Activated T-cell treated with anti-CD3 and anti-CD28 coated beads, Interleukin-2, amount 50 U/mL, for 24 hours (primary cell): Measurements from ENCODE around the gene TMEM154.

Experiments used
- DNase-seq: peaks from one replicate; pipeline ENCODE4 v3.0.0-alpha.2; 2020
- H3K27ac Mint-ChIP-seq: 2 replicates; pipeline ENCODE4 v1.8.0; 2020; ENCODE audit warnings: mild to moderate bottlenecking, mixed read lengths
- H3K27me3 Mint-ChIP-seq: 2 replicates; pipeline ENCODE4 v1.8.0; 2020; ENCODE audit warnings: mixed read lengths
- H3K36me3 Mint-ChIP-seq: 2 replicates; pipeline ENCODE4 v1.8.0; 2020; ENCODE audit warnings: low read depth, mixed read lengths
- H3K4me1 Mint-ChIP-seq: 2 replicates; pipeline ENCODE4 v1.8.0; 2020; ENCODE audit warnings: low read depth, mixed read lengths
- H3K4me3 Mint-ChIP-seq: 2 replicates; pipeline ENCODE4 v1.8.0; 2020; ENCODE audit warnings: mild to moderate bottlenecking, moderate library complexity, mixed read lengths
- H3K9me3 Mint-ChIP-seq: 2 replicates; pipeline ENCODE4 v1.8.0; 2020; ENCODE audit warnings: mixed read lengths

Gene TMEM154

GRCh38 chr4:152610131-152610530 lies 69.7 kb downstream of the TMEM154 start:
- Mint-ChIP-seq H3K36me3 (no peaks in the 10 kb centered on the region), H3K27ac (no peak overlapping the region), H3K27me3 (no peaks in the 10 kb centered on the region), H3K4me3 (no peak overlapping the region), H3K9me3 (no peaks in the 10 kb centered on the region), H3K4me1 (peaks cover 7% of the 10 kb centered on the region)
- no peak for DNase-seq

- no peak overlapping the region for H3K27ac Mint-ChIP-seq
- no peaks in the 10 kb centered on the region for H3K36me3 Mint-ChIP-seq
- H3K27me3 Mint-ChIP-seq, result no peaks in the 10 kb centered on the region
- H3K4me1 Mint-ChIP-seq, result peaks cover 7% of the 10 kb centered on the region
- no peaks in the 10 kb centered on the region for H3K9me3 Mint-ChIP-seq
- no peak overlapping the region for H3K4me3 Mint-ChIP-seq
- no peak for DNase-seq
Observed at GRCh38 chr4:152609481-152609880, 70.3 kb downstream of the TMEM154 start.

- no peaks in the 10 kb centered on the region for H3K27me3 Mint-ChIP-seq
- H3K4me1 Mint-ChIP-seq, result peaks cover 7% of the 10 kb centered on the region
- no peak overlapping the region for H3K27ac Mint-ChIP-seq
- H3K9me3 Mint-ChIP-seq, result no peaks in the 10 kb centered on the region
- no peak overlapping the region for H3K4me3 Mint-ChIP-seq
- no peaks in the 10 kb centered on the region for H3K36me3 Mint-ChIP-seq
- DNase-seq, result no peak
Observed at GRCh38 chr4:152607178-152607577, 72.6 kb downstream of the TMEM154 start.

GRCh38 chr4:152606753-152607152 lies 73.0 kb downstream of the TMEM154 start:
- no peak overlapping the region for H3K4me3 Mint-ChIP-seq
- H3K27ac Mint-ChIP-seq, result no peak overlapping the region
- H3K36me3 Mint-ChIP-seq, result no peaks in the 10 kb centered on the region
- no peak for DNase-seq
- H3K27me3 Mint-ChIP-seq, result no peaks in the 10 kb centered on the region
- H3K4me1 Mint-ChIP-seq, result peaks cover 7% of the 10 kb centered on the region
- H3K9me3 Mint-ChIP-seq, result no peaks in the 10 kb centered on the region

- H3K4me3 Mint-ChIP-seq, result no peak overlapping the region
- H3K27ac Mint-ChIP-seq, result no peak overlapping the region
- no peaks in the 10 kb centered on the region for H3K36me3 Mint-ChIP-seq
- no peaks in the 10 kb centered on the region for H3K27me3 Mint-ChIP-seq
- no peaks in the 10 kb centered on the region for H3K9me3 Mint-ChIP-seq
- no peak for DNase-seq
- peaks cover 7% of the 10 kb centered on the region for H3K4me1 Mint-ChIP-seq
Observed at GRCh38 chr4:152605641-152606335, 74.0 kb downstream of the TMEM154 start.

GRCh38 chr4:152605031-152605430 lies 74.8 kb downstream of the TMEM154 start:
- no peak overlapping the region for H3K4me3 Mint-ChIP-seq
- no peaks in the 10 kb centered on the region for H3K36me3 Mint-ChIP-seq
- DNase-seq, result no peak
- H3K27me3 Mint-ChIP-seq, result no peaks in the 10 kb centered on the region
- H3K4me1 Mint-ChIP-seq, result peaks cover 7% of the 10 kb centered on the region
- no peaks in the 10 kb centered on the region for H3K9me3 Mint-ChIP-seq
- H3K27ac Mint-ChIP-seq, result no peak overlapping the region

- Mint-ChIP-seq H3K9me3 (no peaks in the 10 kb centered on the region), H3K36me3 (no peaks in the 10 kb centered on the region), H3K27me3 (no peaks in the 10 kb centered on the region), H3K4me1 (no peaks in the 10 kb centered on the region), H3K27ac (no peak overlapping the region), H3K4me3 (no peak overlapping the region)
- no peak for DNase-seq
Observed at GRCh38 chr4:152601156-152601555, 78.6 kb downstream of the TMEM154 start.

- Mint-ChIP-seq H3K27me3 (no peaks in the 10 kb centered on the region), H3K4me3 (no peak overlapping the region), H3K36me3 (no peaks in the 10 kb centered on the region), H3K9me3 (no peaks in the 10 kb centered on the region), H3K27ac (no peak overlapping the region), H3K4me1 (no peaks in the 10 kb centered on the region)
- DNase-seq, result no peak
Observed at GRCh38 chr4:152599636-152600035, 80.2 kb downstream of the TMEM154 start.

GRCh38 chr4:152599095-152599494 lies 80.7 kb downstream of the TMEM154 start:
- no peaks in the 10 kb centered on the region for H3K9me3 Mint-ChIP-seq
- no peaks in the 10 kb centered on the region for H3K4me1 Mint-ChIP-seq
- no peak overlapping the region for H3K4me3 Mint-ChIP-seq
- no peak for DNase-seq
- H3K27ac Mint-ChIP-seq, result no peak overlapping the region
- no peaks in the 10 kb centered on the region for H3K27me3 Mint-ChIP-seq
- no peaks in the 10 kb centered on the region for H3K36me3 Mint-ChIP-seq

- Mint-ChIP-seq H3K4me1 (no peaks in the 10 kb centered on the region), H3K9me3 (no peaks in the 10 kb centered on the region), H3K4me3 (no peak overlapping the region), H3K36me3 (no peaks in the 10 kb centered on the region), H3K27me3 (no peaks in the 10 kb centered on the region), H3K27ac (no peak overlapping the region)
- DNase-seq, result no peak
Observed at GRCh38 chr4:152598454-152598853, 81.3 kb downstream of the TMEM154 start.

GRCh38 chr4:152594978-152595925 lies 84.5 kb downstream of the TMEM154 start:
- Mint-ChIP-seq H3K36me3 (no peaks in the 10 kb centered on the region), H3K4me1 (peaks cover 1% of the 10 kb centered on the region), H3K4me3 (no peak overlapping the region), H3K9me3 (no peaks in the 10 kb centered on the region), H3K27me3 (peaks cover 2% of the 10 kb centered on the region), H3K27ac (no peak overlapping the region)
- DNase-seq, result no peak

- no peaks in the 10 kb centered on the region for H3K9me3 Mint-ChIP-seq
- H3K4me3 Mint-ChIP-seq, result no peak overlapping the region
- peaks cover 1% of the 10 kb centered on the region for H3K4me1 Mint-ChIP-seq
- no peaks in the 10 kb centered on the region for H3K36me3 Mint-ChIP-seq
- DNase-seq, result no peak
- no peak overlapping the region for H3K27ac Mint-ChIP-seq
- H3K27me3 Mint-ChIP-seq, result peaks cover 2% of the 10 kb centered on the region
Observed at GRCh38 chr4:152594057-152594456, 85.7 kb downstream of the TMEM154 start.

- Mint-ChIP-seq H3K27ac (no peak overlapping the region), H3K4me1 (peaks cover 1% of the 10 kb centered on the region), H3K27me3 (peaks cover 2% of the 10 kb centered on the region), H3K9me3 (peaks cover 1% of the 10 kb centered on the region), H3K36me3 (no peaks in the 10 kb centered on the region), H3K4me3 (no peak overlapping the region)
- DNase-seq, result no peak
Observed at GRCh38 chr4:152591876-152592275, 87.9 kb downstream of the TMEM154 start.

GRCh38 chr4:152591396-152591795 lies 88.4 kb downstream of the TMEM154 start:
- Mint-ChIP-seq H3K27me3 (peaks cover 2% of the 10 kb centered on the region), H3K9me3 (peaks cover 5% of the 10 kb centered on the region), H3K4me3 (no peak overlapping the region), H3K36me3 (no peaks in the 10 kb centered on the region), H3K4me1 (peaks cover 1% of the 10 kb centered on the region), H3K27ac (no peak overlapping the region)
- peak; percentile 39 for DNase-seq
